ENCODE measurements around the gene SETBP1.

DNA sequence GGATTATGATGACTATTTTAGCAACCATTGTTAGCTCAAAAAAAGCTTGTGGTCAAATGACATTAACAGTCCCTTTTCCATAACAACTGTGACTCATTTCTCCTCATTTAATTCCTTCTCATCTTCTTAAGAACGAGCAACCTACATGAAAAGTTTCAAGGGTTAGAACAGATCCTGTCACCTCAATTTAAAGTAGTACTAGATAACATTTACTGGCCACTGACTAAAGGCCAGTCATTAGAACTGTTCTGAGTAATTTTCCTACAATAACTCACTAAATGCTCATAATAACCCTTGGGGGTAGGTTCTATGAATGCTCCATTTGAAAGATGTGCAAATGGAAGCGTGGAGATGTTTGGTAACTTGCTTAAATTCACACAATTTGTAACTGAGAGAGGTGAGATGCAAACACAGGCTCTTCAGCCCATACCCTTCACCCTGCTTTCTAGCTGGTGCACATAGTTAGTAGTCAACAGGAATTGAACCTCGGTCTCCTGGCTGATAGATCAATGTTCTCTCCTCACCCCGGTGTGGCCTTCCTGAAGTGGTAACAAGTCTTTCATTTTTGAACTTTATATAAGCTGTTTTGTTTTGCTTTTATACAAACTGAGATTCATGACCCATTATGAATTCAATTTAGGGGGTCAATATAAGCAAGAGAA, 212.5 kb downstream of the SETBP1 start:
- TF ChIP-seq POLR2A (IDR thresholded peaks at IDR 0.05; ENCODE audit: low read depth, low read length) (no peak), POLR2AphosphoS5 (IDR thresholded peaks at IDR 0.05; ENCODE audit: low read depth, low read length) (no peak), TAF1 (IDR thresholded peaks at IDR 0.05; ENCODE audit: borderline replicate concordance, low read depth, low read length) (no peak)
